ENCODE measurements around the gene ZNF398.

ZNF398 gene

DNA sequence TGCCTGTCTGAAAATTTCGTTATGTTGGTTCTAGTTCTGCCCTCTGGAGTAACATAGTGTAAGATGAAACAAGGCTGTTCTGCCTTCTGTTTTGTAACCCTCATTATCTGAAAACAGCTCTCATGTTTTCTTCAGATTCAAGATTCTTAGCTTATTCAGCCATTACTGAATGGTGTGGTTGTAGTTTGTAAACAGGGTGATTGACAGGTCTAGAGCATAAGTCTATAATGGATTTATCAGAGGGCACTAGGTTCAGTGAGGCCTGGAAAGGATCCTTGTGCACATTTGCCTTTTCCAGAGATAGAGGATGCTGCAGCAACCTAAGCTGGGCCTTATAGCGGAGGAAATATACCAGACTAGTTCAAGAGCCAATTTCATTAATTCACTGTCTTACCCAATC is 6.1 kb downstream of the ZNF398 start:
- no peak for DNase-seq

DNA sequence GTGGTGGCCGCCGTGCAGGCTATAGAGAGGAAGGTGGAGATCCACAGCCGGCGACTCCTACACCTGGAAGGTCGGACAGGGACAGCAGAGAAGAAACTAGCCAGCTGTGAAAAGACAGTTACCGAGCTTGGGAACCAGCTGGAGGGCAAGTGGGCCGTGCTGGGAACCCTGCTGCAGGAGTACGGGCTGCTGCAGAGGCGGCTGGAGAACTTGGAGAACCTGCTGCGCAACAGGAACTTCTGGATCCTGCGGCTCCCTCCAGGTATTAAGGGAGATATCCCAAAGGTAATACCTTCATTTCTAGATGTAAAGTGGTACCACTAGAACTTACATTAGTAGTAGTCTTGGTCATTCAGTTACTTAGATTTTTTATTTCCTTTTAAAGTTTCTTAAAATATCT is 6.8 kb downstream of the ZNF398 start:
- no peak for DNase-seq

DNA sequence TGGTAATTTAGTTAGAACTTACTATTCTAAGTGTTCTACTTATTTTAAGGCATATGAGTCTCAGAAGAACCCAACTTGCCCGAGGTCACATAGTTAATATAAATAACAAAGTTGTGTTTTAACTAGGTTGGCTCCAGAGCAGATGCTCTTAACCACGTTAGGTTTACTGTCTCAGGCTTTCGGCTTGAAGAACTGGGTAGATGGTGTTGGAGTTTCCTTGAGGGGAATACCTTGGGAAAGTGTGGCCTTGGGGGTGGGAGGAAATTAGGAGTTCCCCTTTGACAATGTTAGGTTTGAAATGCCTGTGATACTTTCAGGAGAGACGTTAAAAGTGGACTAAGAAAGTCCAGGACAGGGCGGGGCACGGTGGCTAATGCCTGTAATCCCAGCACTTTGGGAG is 9.6 kb downstream of the ZNF398 start:
- no peak for DNase-seq

DNA sequence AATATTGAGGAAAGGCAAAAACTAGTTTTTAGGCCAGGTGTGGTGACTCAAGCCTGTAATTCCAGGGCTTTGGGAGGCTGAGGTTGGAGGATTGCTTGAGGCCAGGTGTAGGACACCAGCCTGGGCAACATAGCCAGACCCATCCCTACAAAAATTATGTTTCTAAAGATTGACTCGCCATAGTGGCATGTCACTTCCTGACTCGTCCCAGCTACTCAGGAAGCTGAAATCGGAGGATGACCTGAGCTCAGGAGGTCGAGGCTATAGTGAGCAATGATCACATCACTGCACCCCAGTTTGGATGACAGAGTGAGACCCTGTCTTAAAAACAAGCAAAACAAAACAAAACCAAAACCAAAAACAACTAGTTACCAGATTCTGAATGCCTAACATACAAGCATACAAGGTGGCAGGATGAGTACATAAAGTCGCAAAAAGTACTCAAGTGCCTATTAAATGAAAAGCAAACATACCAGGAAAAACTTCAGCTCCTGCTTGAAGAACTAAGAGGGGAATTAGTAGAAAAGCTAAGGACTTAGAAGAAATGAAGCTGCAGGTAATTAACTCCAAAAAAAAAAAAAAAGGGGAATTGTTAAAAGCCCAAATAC is 14.1 kb downstream of the ZNF398 start:
- no peak for DNase-seq

DNA sequence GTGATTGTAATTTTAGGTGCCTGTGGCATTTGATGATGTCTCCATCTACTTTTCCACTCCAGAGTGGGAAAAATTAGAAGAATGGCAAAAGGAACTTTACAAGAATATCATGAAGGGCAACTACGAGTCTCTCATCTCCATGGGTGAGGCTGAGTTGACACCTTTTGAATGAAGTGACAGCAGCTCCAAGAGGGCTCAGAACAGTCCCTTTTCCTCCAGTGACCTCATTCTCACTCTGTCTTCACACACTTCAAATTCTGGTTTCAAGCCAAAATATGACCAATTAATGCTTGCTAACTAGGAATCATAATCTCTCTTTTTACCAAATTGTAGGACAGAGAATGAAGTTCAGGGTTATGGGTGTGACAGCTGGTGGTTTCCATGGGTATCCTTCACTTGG is 18.9 kb downstream of the ZNF398 start:
- no peak for DNase-seq

DNA sequence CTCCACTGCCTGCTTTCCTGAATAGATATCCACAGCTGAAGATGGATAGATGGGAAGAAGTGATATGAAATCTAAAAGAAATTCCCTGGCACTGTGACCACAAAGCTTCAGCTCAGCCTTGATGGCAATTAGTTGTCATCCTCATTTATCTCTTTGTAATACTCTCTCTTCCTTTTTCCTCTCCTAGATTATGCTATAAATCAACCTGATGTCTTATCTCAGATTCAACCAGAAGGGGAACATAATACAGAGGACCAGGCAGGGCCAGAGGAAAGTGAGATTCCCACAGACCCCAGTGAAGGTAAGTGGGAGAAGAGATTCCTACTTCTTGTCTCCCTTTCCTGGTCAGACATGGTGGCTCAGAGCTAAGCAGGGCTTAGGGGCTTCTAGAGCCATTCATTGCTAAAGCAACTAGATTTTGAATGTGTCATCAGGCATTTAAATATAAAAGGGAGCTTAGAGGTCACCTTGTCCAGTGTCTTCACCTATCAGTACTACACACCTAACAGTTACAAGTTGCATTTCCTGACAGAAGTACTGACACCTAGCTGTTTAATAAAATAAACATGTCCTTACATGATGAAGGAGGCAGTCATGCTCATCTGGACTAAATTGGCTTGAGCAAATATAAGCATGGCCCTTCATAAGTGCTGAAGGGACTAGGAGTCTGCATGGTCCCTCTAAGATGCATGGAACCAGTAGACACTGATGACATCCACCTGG is 19.5 kb downstream of the ZNF398 start:
- no peak for DNase-seq

DNA sequence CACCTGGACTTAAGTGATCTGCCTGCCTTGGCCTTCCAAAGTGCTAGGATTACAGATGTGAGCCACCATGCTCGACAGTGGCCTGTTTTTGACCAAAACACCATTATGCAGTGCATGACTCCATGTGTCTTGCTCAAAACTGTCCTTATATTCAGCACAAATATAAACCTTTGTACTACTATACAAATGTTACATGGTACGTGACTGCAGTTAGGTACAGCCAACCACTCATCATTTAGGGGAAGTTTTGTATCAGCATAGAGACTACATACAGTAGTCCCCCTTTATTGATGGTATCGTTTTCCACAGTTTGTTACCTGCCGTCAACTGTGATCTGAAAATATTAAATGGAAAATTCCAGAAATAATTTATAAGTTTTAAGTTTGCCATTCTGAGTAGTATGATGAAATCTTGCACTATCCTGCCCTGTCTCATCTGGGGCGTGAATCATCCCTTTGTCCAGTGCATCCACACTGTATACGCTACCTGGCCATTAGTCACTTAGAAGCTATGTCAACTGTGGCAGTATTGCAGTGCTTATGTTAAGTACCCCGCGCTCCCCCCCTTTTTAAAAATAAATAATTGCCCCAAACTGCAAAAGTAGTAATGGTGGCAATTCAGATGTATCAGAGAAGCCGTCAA is 24.8 kb downstream of the ZNF398 start:
- DNase-seq, result no peak

DNA sequence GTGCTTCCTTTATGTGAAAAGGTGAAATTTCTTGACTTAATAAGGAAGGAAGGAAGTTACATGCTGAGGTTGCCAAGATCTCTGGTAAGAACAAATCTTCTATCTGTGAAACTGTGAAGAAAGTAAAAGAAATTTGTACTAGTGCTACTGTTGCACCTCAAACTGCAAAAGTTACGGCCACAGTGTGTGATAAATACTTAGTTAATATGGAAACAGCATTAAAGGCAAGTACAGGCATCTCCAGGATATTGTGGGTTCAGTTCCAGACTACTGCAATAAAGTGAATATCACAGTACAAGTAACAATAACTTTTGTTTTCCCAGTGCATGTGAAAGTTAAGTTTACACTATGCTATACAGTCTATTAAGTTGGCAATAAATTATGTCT is 25.3 kb downstream of the ZNF398 start:
- no peak for DNase-seq

DNA sequence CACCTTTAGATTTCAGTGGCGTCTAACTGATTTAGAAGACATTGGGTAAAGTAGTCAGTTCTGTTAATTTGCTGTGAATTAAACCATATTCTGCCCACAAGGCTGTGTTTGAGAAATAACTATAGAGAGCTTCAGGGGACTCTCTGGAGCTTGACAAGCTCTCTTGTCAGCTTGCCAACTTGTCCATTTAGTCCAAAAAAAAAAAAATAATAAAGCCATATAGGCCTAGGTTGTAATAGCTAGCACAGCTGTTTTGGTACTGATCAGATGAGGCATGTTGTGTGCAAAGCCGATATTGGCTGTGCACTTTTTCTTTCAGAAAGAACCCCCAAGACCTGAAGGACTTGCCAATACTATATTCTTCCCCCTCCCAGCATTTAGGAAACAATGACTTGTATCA is 27.9 kb downstream of the ZNF398 start:
- no peak for DNase-seq

DNA sequence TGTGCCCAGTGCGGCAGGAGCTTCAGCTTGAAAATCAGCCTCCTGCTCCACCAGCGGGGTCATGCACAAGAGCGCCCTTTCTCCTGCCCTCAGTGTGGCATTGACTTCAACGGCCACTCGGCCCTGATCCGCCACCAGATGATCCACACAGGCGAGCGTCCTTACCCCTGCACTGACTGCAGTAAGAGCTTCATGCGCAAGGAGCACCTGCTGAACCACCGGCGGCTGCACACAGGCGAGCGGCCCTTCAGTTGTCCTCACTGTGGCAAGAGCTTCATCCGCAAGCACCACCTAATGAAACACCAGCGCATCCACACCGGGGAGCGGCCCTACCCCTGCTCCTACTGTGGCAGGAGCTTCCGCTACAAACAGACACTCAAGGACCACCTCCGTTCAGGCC is 32.0 kb downstream of the ZNF398 start:
- no peak for DNase-seq

DNA sequence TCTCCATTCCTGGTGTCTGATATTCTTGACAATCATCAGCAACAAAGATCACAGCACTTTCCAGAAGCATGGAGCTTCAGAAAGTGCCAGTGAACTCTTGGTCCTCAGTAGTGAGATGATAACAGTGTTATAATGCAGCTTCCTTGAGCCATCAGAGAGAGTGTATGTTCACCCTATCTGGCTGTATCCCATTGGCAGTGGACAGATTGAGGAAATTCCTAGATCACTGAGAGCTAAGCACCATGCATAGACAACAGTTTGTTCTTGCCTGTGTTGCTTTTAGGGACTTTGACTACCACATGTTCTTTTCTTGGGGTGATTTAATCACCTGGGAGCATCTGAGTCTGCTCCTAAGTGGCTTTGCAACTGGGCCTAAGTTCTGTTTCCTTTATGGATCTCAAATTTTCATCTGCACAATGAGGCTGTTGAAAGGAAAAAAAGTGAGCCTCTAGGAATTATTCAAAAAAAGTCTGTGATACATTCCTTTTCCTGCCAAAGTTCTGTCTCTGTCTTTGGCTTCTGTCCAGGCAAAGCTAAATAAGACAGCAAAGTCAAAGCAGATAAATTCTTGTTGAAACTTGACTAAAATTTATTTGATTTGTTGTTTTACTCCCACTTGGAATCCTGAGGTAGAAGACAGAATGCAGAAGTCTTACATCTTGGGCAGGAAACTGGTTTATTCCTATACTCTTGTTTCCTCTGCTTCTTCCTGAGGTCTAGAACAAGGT is 33.6 kb downstream of the ZNF398 start:
- no peak for DNase-seq

DNA sequence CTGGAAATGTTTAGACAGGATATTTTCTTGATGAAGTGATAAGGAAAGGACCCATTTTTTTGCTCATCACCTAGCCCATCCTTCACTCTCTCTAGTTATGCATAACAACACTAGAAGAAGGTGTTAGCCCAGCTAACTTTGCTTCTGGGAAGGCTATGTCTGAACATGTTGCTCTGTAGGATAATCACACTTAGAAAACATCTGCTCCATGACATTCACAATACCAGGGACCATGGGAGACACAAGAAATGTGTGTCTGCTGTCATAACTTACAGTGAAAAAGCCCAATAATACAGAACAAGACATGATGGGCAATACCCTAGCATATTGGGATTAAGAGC is 34.2 kb downstream of the ZNF398 start:
- DNase-seq, result no peak

DNA sequence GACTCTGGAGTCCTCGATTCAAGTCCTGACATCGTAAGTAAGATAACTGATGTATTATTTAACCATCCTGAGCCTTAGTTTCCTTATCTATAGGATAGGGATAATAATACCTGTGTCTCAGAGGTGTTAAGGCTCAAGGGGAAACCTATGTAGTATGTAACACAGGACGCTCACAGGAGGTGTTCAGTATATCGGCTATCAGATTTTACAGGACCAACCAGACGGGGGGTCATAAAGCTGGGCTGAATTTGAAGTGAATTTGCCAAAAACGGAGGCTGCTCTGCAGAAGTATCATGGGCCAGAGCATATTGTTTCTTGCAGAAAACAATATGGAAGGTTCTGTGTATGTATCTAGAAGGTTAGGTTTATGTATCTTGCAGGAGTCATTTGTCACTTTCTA is 37.0 kb downstream of the ZNF398 start:
- DNase-seq, result no peak

DNA sequence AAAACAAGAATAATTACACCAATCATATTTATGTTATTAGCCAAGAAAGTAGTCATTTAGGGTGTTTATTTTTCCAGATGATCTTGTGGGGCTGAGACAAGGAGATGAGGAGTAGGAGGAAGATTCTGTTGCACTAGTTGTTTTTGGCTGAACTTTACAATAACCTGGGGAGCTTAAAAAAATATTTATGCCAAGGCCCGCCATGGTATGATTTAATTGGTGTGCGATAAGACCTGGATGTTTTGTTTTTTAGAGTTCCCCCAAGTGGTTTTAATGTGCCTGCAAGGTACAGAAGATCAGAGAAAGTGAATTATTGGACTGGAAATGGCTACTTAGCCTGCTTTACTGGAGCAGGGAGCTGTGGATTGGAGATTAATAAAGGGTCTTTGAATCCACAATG is 41.0 kb downstream of the ZNF398 start:
- no peak for DNase-seq

DNA sequence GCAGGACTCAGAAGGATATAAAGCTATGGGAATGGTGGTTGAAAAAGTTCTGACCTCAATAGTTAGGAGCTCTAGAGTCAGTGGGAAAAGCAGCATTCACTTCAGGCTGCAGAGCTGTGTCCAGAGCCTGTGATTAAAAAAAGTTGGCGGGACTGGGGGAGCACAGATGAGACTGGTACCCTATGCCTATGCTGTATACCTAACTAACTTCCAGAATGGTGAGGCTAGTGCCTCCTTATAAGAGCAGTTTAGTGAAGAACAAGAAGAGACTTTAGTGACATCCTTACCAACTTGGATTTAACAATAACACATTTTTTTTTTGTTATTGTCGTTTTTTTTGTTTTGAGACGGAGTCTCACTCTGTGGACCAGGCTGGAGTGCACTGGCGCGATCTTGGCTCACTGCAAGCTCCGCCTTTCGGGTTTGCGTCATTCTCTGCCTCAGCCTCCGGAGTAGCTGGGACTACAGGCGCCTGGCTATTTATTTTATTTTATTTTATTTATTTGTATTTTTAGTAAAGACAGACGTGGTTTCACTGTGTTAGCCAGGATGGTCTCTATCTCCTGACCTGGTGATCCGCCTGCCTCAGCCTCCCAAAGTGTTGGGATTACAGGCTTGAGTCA is 41.5 kb downstream of the ZNF398 start:
- no peak for DNase-seq

DNA sequence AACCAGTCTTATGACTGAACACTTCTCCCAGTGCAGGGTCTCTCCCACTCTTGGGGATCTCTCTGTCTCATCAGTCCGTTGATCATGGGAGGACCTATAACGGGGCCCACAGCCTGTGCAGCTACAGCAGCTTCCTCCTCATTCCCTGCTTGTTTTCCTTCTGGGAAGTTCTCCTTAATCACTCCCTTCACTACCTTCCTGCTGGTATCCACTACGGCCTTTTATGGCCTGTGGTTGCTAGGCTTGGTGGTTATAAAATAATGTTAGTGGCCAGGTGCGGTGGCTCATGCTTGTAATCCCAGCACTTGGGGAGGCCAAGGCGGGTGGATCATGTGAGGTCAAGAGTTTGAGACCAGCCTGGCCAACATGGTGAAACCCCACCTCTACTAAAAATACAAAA is 44.6 kb downstream of the ZNF398 start:
- DNase-seq, result no peak

DNA sequence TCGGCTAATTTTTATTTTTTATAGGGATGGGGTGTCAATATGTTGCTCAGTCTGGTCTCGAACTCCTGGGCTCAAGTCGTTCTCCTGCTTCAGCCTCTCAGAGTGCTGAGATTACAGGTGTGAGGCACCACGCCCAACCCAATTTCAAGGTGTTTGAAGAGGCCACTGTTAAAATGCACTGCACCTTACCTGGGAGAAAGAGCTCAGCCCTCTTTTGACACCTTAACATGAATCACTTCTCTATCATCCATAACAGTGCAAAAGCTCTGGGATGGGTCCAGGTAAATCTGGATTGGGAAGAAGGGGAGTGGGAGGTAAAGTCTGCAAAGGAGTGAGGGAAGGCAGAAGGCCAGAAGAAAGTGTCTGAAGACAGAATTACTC is 47.5 kb downstream of the ZNF398 start:
- DNase-seq, result no peak

DNA sequence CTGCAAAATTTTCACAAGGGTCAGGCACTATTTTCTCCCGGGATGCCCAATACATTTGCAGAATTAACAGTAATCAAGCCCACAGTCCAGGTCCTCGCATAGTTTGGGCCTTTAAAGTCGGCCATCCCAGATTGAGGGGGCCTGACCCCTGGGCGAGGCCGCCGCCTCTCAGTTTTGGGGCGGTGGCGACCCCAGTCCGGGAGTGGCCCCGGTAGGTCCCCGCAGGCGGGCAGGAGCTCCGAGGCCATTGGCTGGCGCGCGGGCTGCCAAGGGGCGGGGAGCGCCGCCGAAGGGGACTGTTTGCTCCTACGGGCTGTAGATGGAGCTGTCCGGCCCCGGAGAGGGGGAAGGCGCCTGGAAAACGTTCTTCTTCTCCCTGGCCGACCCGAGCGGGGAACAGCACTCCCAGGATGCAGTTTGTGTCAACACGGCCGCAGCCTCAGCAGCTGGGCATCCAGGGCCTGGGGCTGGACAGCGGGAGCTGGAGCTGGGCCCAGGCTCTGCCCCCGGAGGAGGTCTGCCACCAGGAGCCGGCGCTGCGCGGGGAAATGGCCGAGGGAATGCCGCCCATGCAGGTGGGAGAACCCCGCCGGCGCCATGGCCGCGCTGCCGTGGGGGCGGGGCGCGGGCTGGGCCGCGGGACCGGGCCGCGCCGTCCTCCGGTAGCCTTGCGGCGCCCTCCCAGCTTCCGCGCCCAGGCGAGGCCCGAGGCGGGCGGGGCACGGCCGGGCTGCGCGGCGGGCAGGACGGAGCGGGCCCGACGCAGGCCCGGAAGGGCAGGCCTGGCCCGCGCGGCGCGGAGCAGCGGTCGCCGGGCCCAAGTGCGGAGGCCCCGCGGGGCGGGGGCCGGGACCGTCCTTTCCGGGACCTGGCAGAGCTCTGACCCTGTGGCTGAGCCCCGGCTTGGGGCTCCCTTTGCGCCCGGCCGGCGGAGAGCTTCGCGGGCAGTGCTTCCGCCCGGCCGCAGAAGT is 48.2 kb downstream of the ZNF398 start, which contains the start of gene ZNF282:
Gene ZNF282 (plus strand): TSS at position 367 of the 971 bp plus-strand sequence. CDS start 44 bp downstream, at position 411.
- DNase-seq, result peak; percentile 76 to 77

DNA sequence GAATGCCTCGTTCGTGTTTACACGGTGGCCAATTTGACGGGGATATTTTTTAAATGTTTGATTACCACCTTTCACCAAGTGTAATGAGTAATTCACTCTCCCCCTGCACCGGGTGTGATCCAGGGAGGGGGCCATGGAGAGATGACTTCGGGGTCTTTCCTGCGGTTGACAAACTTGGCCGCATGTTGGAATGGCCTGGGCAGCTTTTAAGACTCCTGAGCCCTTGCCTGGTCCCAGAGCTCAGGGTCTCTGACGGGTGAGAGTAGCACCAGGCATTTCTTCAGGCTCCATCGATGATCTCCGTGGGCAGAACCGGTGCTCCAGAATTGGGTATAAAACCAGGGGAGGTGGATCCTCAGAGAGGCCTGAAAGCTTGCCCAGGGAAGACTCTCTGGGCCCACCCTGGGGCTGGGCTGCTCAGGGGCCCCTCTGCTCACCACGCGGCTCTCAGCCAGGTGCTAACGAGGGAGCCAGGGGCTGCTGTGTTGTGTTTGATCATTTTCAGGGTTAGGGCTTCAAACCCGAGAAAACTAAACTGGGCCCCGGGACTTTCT is 49.0 kb downstream of the ZNF398 start:
- DNase-seq, result no peak

DNA sequence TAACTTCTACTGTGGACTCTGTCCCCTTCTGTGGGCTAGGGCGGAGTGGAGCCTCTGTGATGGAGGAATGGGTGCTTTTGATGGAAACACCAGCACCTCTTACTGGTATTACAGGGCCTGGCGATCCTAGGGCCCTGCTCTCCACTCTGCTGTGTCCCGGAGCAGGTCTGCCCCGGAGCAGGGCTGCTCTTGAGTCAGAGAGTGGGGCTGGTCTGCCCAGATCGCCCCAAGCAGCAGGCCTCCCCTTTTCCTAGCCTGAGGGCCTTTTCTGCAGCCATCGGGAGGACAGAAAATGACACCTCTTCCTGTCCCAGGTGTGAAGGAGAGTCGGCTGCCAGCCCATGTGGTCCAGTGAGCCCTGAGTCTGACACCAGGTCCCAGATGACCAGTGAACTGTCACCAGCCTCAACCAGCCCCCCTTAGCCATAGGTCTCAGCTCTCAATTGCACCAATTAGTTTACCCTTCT is 49.5 kb downstream of the ZNF398 start:
- DNase-seq, result no peak

DNA sequence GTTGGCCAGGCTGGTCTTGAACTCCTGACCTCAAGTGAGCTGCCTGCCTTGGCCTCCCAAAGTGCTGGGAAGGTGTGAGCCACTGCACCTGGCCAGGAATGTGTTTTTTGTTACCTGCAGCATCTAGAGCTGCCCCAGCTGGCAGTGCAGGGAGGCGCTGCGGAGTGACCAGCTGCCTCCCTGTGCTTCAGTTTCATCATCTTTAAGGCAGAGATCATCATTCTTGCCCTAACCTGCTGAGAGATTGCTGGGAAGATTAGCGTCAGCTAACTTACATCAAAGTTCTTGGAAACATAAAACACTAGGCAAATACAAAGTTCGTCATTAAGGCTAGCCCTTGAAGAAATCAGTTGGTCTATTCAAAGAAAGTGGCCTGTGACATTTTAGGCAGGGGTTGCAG is 50.4 kb downstream of the ZNF398 start:
- no peak for DNase-seq

Data from stimulated activated CD4-positive, alpha-beta T cell treated with anti-CD3 and anti-CD28 coated beads, Interleukin-2, amount 100 ng/mL, for 48 hours (primary cell).